GM12875 (cell line): Measurements from ENCODE around the gene ERP44.

Experiments
- H3K4me3 ChIP-seq: one replicate; pipeline ENCODE4 v1.5.1; 2011; ENCODE audit warnings: low read depth, low read length, control low read depth
- CTCF ChIP-seq: IDR thresholded peaks from 2 replicates; pipeline ENCODE4 v1.5.1; 2011; ENCODE audit warnings: low read depth, mild to moderate bottlenecking, control low read depth, inconsistent platforms, low read length, moderate library complexity, borderline replicate concordance; ENCODE audit not compliant: insufficient read depth

The ERP44 gene

GRCh38 chr9:99964336-99964735, 134.5 kb downstream of the ERP44 start:
- TF ChIP-seq CTCF = no peak
- H3K4me3 ChIP-seq = no peak overlapping the region

GRCh38 chr9:99962680-99963261, 136.0 kb downstream of the ERP44 start:
- TF ChIP-seq CTCF = no peak
- H3K4me3 ChIP-seq = no peak overlapping the region

GRCh38 chr9:99955606-99956005, 143.2 kb downstream of the ERP44 start:
- H3K4me3 ChIP-seq = no peak overlapping the region
- TF ChIP-seq CTCF = no peak

- H3K4me3 ChIP-seq = no peak overlapping the region
- TF ChIP-seq CTCF = no peak
Observed at GRCh38 chr9:99954819-99955218, 144.0 kb downstream of the ERP44 start.

GRCh38 chr9:99953861-99954507, 144.8 kb downstream of the ERP44 start:
- no peak for TF ChIP-seq CTCF
- no peak overlapping the region for H3K4me3 ChIP-seq

GRCh38 chr9:99948896-99949295, 149.9 kb downstream of the ERP44 start:
- no peak overlapping the region for H3K4me3 ChIP-seq
- TF ChIP-seq CTCF = no peak

- H3K4me3 ChIP-seq = no peak overlapping the region
- no peak for TF ChIP-seq CTCF
Observed at GRCh38 chr9:99948482-99948881, 150.3 kb downstream of the ERP44 start.
